Erythroblast (primary cell): ENCODE measurements around the gene MDH2.

Experiments
- GATA1 ChIP-seq: IDR thresholded peaks from 2 replicates; pipeline ENCODE4 v1.6.1; 2011; ENCODE audit warnings: low read depth, mild to moderate bottlenecking, control low read depth, low read length, moderate library complexity
- POLR2A ChIP-seq: IDR thresholded peaks from 2 replicates; pipeline ENCODE4 v1.6.1; 2011; ENCODE audit warnings: mild to moderate bottlenecking, low read length

DNA sequence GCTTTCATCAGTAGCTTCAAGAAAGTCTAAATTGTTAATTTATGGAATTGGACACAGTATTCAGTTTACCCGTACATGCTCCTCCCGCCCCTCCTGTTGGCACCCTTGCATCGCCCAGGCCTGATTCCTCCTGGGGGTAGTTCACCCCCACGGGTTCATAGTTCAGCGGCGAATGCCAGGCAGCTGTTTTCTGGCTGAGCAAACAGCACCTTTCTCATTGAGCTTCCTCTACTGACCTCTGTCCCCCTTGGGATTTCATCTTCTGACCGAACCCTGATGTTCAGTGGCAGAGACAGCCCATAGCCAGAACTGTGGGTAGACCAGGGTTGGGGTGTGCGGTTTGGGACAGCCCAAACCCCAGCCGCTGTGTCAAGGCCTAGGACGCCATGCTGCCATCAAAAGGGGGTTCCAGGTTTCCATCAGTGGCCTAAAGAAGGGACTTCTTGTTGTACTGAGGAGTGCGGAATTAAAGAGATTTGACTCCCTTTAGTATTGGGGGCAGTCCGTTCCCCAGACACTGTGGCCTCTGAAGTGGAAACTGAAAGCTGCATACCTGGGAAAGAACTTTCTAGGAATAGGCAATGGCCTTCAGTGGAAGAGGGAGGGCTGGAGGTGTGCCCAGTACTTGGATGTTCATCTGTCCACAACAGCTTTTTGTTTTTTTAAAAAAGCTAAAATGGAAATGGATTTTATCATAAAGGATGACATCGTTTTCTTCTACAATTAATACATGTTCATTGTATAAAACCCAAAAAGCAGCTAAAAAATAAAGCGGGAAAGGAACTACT, 19.0 kb downstream of the MDH2 start:
- TF ChIP-seq POLR2A (no peak), GATA1 (no peak)
